Measurements from ENCODE around the gene KCTD13.

DNA sequence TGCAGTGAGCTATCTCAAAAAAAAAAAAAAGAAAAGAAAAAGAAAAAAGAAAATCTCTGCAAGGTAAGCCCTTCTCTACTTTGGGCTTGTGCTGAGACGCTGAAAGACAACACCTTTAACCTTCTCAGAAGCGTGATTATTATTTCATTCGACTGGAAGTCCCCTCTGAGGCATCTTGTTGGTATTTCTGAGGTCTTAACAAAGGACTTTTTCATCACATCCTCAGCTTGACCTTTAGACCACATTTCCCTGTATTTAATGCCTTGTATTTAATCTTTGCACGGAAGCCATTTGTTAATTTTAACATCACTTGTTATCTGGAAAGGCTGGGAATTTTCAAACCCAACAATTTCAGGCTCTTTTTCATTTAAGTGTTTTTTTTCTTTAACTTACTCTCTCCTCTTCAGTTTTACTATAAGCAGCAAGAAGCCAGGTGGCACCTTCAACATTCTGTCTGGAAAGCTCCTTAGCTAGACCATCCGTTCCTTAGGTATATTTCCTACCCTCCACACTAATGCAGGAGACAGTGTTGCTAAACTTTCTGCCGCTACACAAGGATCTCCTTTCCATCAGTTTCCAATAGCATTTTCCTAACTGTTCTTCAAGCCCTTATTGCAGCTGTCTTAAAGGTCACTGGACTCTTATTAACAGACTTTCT, 10.3 kb downstream of the KCTD13 start:
- no peak for TF ChIP-seq POLR2A (IDR thresholded peaks at IDR 0.05; ENCODE audit: low read length)
- TF ChIP-seq GATA1 (IDR thresholded peaks at IDR 0.05; ENCODE audit: low read depth, low read length): no peak
